Neural cell (in vitro differentiated cells): ENCODE data around the gene CFAP68. TPM values are rescaled to one million over a fixed set of nuclear protein-coding genes. Genes with fewer than 3 reads are reported as not detected.

Experiments used
- H2AFZ ChIP-seq: fragments of 200-600, 300-800 bp; sonication (generic), shearing (Covaris generic); 2 replicates; pipeline ENCODE4 v1.6.0; 2014; ENCODE audit warnings: low read depth, mild to moderate bottlenecking, antibody characterized with exemption, low read length, moderate library complexity
- H3F3A ChIP-seq: fragments of 200-600 bp; shearing (Covaris generic); 2 replicates; pipeline ENCODE4 v1.6.1; 2016; ENCODE audit warnings: mild to moderate bottlenecking, moderate library complexity, mixed read lengths, antibody characterized with exemption, low read length; ENCODE audit not compliant: insufficient read depth, poor library complexity, severe bottlenecking
- H3K27ac ChIP-seq: fragments of 200-600, 300-800 bp; sonication (generic), shearing (Covaris generic); 2 replicates; pipeline ENCODE4 v1.5.1; 2014; ENCODE audit warnings: mild to moderate bottlenecking, low read length, moderate library complexity
- H3K27me3 ChIP-seq: fragments of 300-800, 200-600 bp; sonication (generic), shearing (Covaris generic); 2 replicates; pipeline ENCODE4 v1.6.0; 2014; ENCODE audit warnings: mild to moderate bottlenecking, low read depth, low read length, moderate library complexity; ENCODE audit not compliant: insufficient read depth
- H3K36me3 ChIP-seq: fragments of 300-800, 200-600 bp; sonication (generic), shearing (Covaris generic); 2 replicates; pipeline ENCODE4 v1.5.1; 2014; ENCODE audit warnings: mild to moderate bottlenecking, antibody characterized with exemption, low read length, moderate library complexity; ENCODE audit not compliant: insufficient read depth
- H3K4me2 ChIP-seq: fragments of 300-800, 200-600 bp; sonication (generic), shearing (Covaris generic); 2 replicates; pipeline ENCODE4 v1.6.0; 2014; ENCODE audit warnings: mild to moderate bottlenecking, low read length
- H3K4me3 ChIP-seq: fragments of 300-800, 200-600 bp; sonication (generic), shearing (Covaris generic); 2 replicates; pipeline ENCODE4 v1.5.1; 2014; ENCODE audit warnings: mild to moderate bottlenecking, low read length, moderate library complexity
- H3K79me2 ChIP-seq: fragments of 200-600 bp; shearing (Covaris generic); replicated peaks from 2 replicates; pipeline ENCODE4 v1.6.0; 2014; ENCODE audit warnings: mild to moderate bottlenecking, low read length, moderate library complexity; ENCODE audit not compliant: insufficient read depth
- H3K9ac ChIP-seq: fragments of 300-800, 200-600 bp; sonication (generic), shearing (Covaris generic); 2 replicates; pipeline ENCODE4 v1.6.1; 2016; ENCODE audit warnings: mild to moderate bottlenecking, low read length, mixed read lengths
- H3K9me2 ChIP-seq: fragments of 200-600 bp; shearing (Covaris generic); 2 replicates; pipeline ENCODE4 v1.6.1; 2016; ENCODE audit warnings: mild to moderate bottlenecking, low read length, mixed read lengths; ENCODE audit not compliant: insufficient read depth
- H3K9me3 ChIP-seq: fragments of 200-600, 300-800 bp; sonication (generic), shearing (Covaris generic); 2 replicates; pipeline ENCODE4 v1.6.1; 2016; ENCODE audit warnings: mild to moderate bottlenecking, mixed run types, low read length, moderate library complexity, mixed read lengths
- H4K20me1 ChIP-seq: fragments of 200-600 bp; shearing (Covaris generic); 2 replicates; pipeline ENCODE4 v1.6.1; 2016; ENCODE audit warnings: mild to moderate bottlenecking, mixed run types; ENCODE audit not compliant: insufficient read depth
- EP300 ChIP-seq: fragments of 450-650 bp; conservative IDR thresholded peaks from 2 replicates; pipeline ENCODE4 v1.6.1; 2014; ENCODE audit warnings: antibody characterized with exemption, mild to moderate bottlenecking, moderate library complexity; ENCODE audit not compliant: poor library complexity, severe bottlenecking
- EZH2 ChIP-seq: fragments of 200-600, 300-800 bp; shearing (Covaris generic), sonication (generic); IDR thresholded peaks from 2 replicates; pipeline ENCODE4 v1.6.1; 2014; ENCODE audit warnings: antibody characterized with exemption, low read length, borderline replicate concordance, mild to moderate bottlenecking; ENCODE audit not compliant: insufficient read depth, poor library complexity, severe bottlenecking
- MXI1 ChIP-seq: fragments of 450-650 bp; conservative IDR thresholded peaks from 2 replicates; pipeline ENCODE4 v1.6.1; 2014; ENCODE audit warnings: antibody characterized with exemption, mild to moderate bottlenecking; ENCODE audit not compliant: poor library complexity, severe bottlenecking
- POLR2AphosphoS5 ChIP-seq: IDR thresholded peaks from 2 replicates; pipeline ENCODE4 v1.6.1; 2012
- RAD21 ChIP-seq: fragments of 450-650 bp; conservative IDR thresholded peaks from 2 replicates; pipeline ENCODE4 v1.6.1; 2014; ENCODE audit warnings: antibody characterized with exemption, mild to moderate bottlenecking, moderate library complexity
- REST ChIP-seq: IDR thresholded peaks from 2 replicates; pipeline ENCODE4 v1.6.1; 2012; ENCODE audit warnings: borderline replicate concordance
- SMC3 ChIP-seq: fragments of 450-650 bp; conservative IDR thresholded peaks from 2 replicates; pipeline ENCODE4 v1.6.1; 2014; ENCODE audit warnings: antibody characterized with exemption, mild to moderate bottlenecking, moderate library complexity; ENCODE audit not compliant: poor library complexity
- TAF1 ChIP-seq: IDR thresholded peaks from 2 replicates; pipeline ENCODE4 v1.6.1; 2012; ENCODE audit warnings: low read depth
- polyA plus RNA-seq: library from polyadenylated mRNA; depleted of rRNA; stranded (reverse); fragments of >200 nt; gene quantifications from 2 replicates; pipeline ENCODE4 v1.2.3, GENCODE V29; 2014
- TF ChIP-seq, protein P1 (sequence below): fragments of 450-650 bp; IDR thresholded peaks from 2 replicates; pipeline ENCODE4 v1.5.1; 2014; ENCODE audit warnings: antibody characterized with exemption, mild to moderate bottlenecking, moderate library complexity; ENCODE audit not compliant: poor library complexity, severe bottlenecking

CFAP68 gene
- polyA plus RNA-seq, 1 donor from 2014 or later, result 28.1 TPM

- no peaks in the 10 kb centered on the region for H3K9me3 ChIP-seq
- no peak overlapping the region for H3K4me3 ChIP-seq
- H3K9ac ChIP-seq, result no peak overlapping the region
- H3K27ac ChIP-seq, result no peak overlapping the region
- H2AFZ ChIP-seq, result no peak overlapping the region
- no peaks in the 10 kb centered on the region for H3K9me2 ChIP-seq
- no peaks in the 10 kb centered on the region for H3K36me3 ChIP-seq
- H3K27me3 ChIP-seq, result no peaks in the 10 kb centered on the region
- H3K4me2 ChIP-seq, result no peak overlapping the region
- H3F3A ChIP-seq, result no peaks in the 10 kb centered on the region
- no peaks in the 10 kb centered on the region for H4K20me1 ChIP-seq
- no peaks in the 10 kb centered on the region for H3K79me2 ChIP-seq
- no peak for TF ChIP-seq POLR2AphosphoS5
- no peak for TF ChIP-seq SMC3
- TF ChIP-seq, protein P1, sequence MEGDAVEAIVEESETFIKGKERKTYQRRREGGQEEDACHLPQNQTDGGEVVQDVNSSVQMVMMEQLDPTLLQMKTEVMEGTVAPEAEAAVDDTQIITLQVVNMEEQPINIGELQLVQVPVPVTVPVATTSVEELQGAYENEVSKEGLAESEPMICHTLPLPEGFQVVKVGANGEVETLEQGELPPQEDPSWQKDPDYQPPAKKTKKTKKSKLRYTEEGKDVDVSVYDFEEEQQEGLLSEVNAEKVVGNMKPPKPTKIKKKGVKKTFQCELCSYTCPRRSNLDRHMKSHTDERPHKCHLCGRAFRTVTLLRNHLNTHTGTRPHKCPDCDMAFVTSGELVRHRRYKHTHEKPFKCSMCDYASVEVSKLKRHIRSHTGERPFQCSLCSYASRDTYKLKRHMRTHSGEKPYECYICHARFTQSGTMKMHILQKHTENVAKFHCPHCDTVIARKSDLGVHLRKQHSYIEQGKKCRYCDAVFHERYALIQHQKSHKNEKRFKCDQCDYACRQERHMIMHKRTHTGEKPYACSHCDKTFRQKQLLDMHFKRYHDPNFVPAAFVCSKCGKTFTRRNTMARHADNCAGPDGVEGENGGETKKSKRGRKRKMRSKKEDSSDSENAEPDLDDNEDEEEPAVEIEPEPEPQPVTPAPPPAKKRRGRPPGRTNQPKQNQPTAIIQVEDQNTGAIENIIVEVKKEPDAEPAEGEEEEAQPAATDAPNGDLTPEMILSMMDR, result no peak
- no peak for TF ChIP-seq MXI1
- no peak for TF ChIP-seq EZH2
- no peak for TF ChIP-seq REST
- no peak for TF ChIP-seq RAD21
- no peak for TF ChIP-seq TAF1
- TF ChIP-seq EP300, result no peak
Measured at GRCh38 chr11:111913031-111913861, 33.9 kb downstream of the CFAP68 start.

- no peak for TF ChIP-seq SMC3
- TF ChIP-seq MXI1, result no peak
- no peak for TF ChIP-seq POLR2AphosphoS5
- no peak for TF ChIP-seq EZH2
- no peak for TF ChIP-seq REST
- TF ChIP-seq TAF1, result no peak
- TF ChIP-seq EP300, result no peak
- TF ChIP-seq RAD21, result no peak
- TF ChIP-seq, protein P1, result no peak
- Histone ChIP-seq H3K27me3 (no peaks in the 10 kb centered on the region), H3K36me3 (no peaks in the 10 kb centered on the region), H2AFZ (no peak overlapping the region), H3K27ac (no peak overlapping the region), H3K9me3 (no peaks in the 10 kb centered on the region), H3K4me2 (no peak overlapping the region), H4K20me1 (no peaks in the 10 kb centered on the region), H3F3A (no peaks in the 10 kb centered on the region), H3K9me2 (no peaks in the 10 kb centered on the region), H3K79me2 (no peaks in the 10 kb centered on the region), H3K9ac (no peak overlapping the region), H3K4me3 (no peak overlapping the region)
Measured at GRCh38 chr11:111913997-111914396, 34.7 kb downstream of the CFAP68 start.
